GDM1 (cell line): Measurements from ENCODE around the gene AGO3.
"Not testable (repeated sequence)": the region's sequence is repeated elsewhere in the genome, so short reads cannot be mapped to it uniquely, and the experiment has no call there.

Experiments
- DNase-seq: peaks from one replicate; lab custom pipeline; 2025; lab: John Stamatoyannopoulos, UW

Gene AGO3

GRCh38 chr1:35925741-35926140, 5.2 kb upstream of the AGO3 start:
- no peak for DNase-seq

- DNase-seq, result no peak
Observed at GRCh38 chr1:35927472-35927871, 3.4 kb upstream of the AGO3 start.

DNA sequence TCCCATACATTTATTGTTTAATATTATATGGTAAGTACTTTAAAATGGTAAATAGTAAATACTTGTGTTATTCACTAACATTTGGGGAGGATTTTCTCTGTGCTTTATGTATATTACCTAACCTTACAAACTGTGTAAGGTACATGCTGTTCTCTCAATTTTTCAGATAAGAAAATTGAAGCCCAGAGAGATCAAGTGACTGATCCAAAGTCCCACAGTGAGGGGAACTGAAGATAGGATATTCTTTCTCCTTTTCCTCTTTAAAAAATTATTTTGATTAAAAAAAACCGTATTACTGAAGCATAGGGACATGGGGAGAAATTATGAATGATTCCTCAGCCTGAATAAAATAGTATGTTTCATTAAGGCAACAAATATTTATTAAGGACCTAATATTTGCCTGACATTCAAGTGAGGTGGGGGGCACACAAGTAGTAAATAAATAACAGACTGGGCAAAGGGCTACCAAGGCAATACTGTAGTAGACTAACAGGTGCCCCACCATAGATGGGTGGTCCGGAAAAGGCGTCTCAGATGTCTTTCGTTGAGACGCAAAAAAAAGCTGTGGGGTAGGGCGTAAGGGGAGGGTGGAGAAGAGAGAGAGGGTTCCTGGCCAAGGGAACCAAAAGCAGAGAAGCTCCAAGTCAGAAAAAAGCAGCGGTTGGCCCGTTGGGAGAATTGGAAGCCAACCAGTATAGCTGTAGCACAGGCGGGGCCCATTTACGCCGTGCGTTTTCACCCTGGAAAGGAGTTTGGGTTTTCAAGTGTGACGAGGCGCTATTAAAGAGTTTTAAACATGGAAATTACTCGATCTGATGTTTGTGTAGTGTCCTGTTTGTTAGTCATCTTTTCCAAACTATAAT, 944 bp upstream of the AGO3 start:
- peak; percentile 40 for DNase-seq

GRCh38 chr1:35931446-35932157, 697 bp downstream of the AGO3 start:
- DNase-seq, result no peak

- no peak for DNase-seq
Observed at GRCh38 chr1:35932158-35932636, 1.3 kb downstream of the AGO3 start.

DNA sequence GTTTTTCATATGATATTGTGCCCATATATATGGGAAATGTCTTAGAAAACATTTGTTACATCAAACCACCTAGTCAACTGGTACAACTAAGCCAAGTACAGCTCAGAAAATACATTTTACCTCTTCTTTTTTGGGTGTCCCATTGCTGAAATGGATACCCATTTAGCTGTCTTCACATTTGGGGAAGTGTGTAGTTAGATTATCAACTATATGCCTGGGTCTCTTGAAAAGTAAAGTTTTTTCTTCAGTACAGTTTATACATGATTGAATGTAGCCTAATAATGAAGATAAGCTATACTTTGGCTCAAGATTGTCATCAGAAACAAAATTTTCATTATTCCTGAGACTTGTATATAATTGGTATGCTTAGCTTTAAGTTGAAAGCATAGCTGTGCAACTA, 2.0 kb downstream of the AGO3 start:
- DNase-seq, result no peak

DNA sequence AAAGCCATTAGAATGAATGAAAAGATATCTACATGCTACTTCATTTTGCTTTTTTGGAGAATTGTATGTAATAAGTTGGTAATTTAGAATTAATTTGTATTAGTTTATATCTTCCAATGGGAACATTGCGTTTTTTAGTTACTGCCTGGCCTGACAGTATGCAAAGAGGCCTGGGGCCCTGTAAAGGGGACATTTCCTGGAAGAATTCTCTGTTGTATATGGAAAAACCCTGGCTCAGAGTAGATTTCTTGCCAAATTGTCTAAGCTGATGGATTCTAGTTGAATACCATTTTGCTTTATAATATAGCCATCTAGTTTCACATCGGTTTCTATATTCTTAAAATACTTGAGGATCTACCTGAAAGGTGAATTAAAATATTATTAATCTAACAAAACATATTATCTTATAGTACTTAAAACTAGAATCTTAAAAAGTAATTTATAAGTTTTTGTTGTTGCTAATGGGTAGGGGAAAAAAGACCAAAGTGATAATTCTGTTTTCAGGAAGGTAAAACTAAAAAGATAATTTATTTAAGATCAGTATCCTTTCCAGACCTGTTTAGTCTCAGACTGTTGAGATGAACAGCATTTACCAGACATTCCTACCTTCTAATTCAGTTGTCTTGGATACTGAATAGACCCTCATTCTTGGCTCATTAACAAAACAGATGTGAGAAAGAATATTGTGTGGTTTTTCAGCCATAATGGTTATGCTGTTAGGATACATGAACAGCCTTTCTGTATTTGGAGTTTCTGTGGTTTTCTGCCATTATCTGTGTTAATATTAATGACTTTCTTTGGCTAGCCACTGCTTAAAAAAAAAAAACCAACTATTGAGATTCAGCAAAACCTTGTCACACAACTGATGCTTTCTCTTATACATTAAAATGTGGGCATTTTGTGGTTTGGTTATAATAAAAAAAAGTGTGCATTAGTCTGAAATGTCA, 4.8 kb downstream of the AGO3 start:
- DNase-seq, result no peak

DNA sequence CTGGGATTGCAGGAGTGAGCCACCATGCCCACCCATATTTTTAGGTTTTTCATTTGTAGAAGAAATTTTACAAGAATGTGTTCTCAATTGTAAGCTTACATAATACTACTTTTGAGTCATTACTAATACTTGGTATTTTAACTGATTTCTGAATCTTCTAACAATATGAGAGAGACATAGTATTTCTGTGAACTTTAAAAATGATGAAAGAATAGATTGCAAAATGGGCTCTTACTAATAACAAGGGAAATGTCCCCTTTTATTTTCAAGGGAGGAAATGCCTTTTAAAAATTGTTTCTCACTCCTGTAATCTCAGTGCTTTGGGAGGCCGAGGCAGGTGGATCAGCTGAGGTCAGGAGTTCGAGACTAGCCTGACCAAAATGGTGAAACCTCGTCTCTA, 5.9 kb downstream of the AGO3 start:
- no peak for DNase-seq

DNA sequence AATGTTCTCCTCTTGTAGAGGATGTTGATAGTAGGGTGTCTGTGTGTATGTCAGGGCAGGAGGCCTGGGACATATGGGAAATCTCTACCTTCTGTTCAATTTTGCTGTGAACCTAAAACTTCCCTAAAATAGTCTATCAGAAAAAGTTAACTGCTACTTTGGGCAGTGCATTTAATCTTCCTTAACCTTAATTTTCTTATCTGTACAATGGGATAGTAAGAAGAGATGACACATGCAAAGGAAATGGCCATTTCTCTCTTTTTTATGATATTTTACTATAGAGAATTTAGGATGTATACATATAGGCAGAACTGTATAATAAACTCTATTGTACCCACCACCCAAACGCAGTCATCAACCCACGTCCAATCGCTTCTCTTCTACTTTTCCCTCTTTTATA, 8.6 kb downstream of the AGO3 start:
- DNase-seq, result no peak

DNA sequence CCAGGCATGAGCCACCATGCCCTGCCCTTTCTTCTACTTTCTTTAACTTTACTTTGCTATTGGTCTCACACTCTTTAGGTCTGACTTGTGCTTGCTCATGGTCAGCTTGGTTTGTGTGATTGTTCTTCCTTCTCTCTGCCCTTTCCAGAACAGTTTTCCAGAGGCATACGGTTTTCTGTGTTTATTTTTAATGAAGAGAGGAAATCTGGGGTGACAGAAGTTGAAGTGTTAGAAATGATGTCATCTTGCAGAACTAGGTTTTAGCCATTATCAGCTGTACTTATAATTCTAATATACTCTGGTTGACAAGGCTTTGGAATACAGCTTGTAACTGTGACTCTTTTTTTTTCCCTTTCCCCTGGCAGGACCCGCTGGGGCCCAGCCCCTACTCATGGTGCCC, 14.4 kb downstream of the AGO3 start:
- DNase-seq, result no peak

DNA sequence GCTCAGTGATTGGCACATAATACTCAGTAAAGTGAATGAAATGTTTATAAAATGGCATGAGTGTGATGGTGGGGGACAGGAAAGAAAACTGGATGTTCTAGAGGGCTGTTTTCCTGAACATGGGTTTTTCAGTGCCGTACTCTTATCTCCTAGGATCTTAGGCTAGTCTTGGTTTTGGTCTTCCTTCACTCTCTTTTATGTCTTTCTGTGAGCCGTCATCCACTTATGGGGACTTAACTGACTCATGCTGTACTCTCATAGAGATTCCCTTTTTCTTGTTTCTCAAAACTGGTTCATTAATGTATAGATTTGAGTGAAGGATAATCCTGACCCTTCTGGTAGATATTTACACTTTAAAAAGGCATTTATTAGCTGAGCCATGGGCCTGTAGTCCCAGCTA, 16.6 kb downstream of the AGO3 start:
- DNase-seq, result no peak

DNA sequence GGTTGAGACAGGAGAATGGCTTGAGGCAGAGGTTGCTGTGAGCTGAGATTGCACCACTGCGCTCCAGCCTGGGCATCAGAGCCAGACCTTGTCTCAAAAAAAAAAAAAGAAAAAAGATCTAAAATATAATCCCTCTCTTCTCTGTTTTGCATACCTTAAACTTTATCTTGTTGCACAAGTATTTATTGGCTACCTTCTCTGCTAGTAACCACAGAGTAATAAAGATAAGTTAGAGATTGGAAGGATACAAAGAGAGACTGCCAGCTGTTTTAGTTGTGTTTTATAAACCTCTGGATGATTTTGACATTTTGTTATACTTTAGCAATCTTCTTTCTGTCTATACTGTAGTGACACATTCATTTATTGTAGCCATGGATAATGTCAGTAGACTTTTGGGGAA, 27.7 kb downstream of the AGO3 start:
- no peak for DNase-seq

GRCh38 chr1:35959304-35959703, 28.4 kb downstream of the AGO3 start:
- no peak for DNase-seq

DNA sequence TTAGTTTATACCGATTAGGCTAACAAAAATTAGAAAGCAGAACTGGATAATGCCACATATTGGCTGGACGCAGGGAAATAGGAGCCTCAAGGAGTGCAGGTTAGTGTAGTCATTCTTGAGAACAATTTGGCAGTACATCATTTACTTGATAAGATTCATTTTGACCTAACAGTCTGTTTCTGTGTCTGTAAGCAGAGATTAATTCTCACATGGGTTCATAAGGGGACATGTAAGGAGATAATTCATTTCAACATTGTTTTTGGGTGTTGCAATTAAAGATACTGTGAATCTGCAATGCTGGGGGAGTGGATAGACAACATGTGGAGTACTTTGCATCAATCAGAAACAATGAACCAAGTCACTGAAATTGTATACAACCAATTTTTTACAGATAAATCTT, 32.0 kb downstream of the AGO3 start:
- DNase-seq, result no peak

- not testable (repeated sequence) for DNase-seq
Observed at GRCh38 chr1:35964277-35964676, 33.4 kb downstream of the AGO3 start.

- no peak for DNase-seq
Observed at GRCh38 chr1:35968396-35968795, 37.5 kb downstream of the AGO3 start.

DNA sequence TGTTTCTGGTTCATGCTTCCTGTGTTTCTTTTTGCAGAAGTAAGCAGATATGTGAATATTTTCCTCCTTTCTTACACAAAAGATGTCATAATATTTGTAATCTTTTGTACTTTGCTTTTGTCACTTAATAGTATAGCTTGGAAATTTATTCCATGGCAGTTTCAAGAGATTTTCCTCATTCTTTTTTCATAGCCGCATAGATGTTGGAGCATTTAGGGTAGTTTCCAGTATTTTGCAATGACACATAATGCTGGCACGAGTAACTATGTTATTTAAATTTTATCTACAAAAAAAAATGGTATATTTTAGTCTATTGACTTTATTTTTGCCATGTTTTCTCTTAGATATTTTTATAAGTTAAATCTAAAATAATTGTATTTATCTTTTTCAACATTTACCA, 40.7 kb downstream of the AGO3 start:
- no peak for DNase-seq

GRCh38 chr1:35972631-35973030, 41.7 kb downstream of the AGO3 start:
- DNase-seq, result not testable (repeated sequence)

GRCh38 chr1:35980090-35980489, 49.2 kb downstream of the AGO3 start:
- DNase-seq, result no peak

- no peak for DNase-seq
Observed at GRCh38 chr1:35988237-35988636, 57.3 kb downstream of the AGO3 start.

DNA sequence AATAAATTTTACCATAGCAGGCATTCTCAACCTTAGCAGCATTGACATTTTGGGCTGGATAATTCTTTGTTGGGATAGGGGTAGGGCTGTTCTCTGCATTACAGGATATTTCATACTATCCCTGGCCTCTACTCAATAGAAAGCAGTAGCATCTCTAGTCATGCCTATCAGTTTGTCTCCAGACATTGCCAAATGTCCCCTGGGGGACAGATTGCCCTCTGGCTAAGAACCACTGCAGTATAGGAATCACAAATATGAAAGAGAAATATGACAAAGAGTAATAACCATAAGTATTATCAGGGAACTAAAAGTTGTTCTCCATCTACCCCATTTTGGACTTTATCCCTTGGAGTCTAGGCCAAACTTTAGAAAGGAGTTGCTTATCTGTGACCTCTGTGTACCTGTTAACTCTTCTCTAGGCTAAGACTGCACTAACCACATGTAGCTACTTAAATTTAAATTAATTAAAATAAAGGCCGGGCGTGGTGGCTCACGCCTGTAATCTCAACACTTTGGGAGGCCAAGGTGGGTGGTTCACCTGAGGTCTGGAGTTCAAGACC, 76.1 kb downstream of the AGO3 start:
- no peak for DNase-seq

GRCh38 chr1:36007741-36008140, 76.8 kb downstream of the AGO3 start:
- no peak for DNase-seq
